Muscle of arm (tissue), 12 donors: Measurements from ENCODE around the gene AP1M1. TPM values are rescaled to one million over a fixed set of nuclear protein-coding genes. Genes with fewer than 3 reads are reported as not detected.
"Not testable (repeated sequence)": the region's sequence is repeated elsewhere in the genome, so short reads cannot be mapped to it uniquely, and the experiment has no call there.

Experiments
- DNase-seq: peaks from one replicate; pipeline ENCODE4 v3.0.0-alpha.2; 2013
- polyA plus RNA-seq, 12 donors: library from polyadenylated mRNA; unstranded; fragments of 120-200 nt; gene quantifications; one replicate each; pipeline ENCODE4 v1.2.1, GENCODE V29; 2013; ENCODE audit not compliant: insufficient read length in 12 of 12

Gene AP1M1
- polyA plus RNA-seq, 12 donors = 33.0 to 94.9 (median 41.2) TPM; not detected in 1

DNA sequence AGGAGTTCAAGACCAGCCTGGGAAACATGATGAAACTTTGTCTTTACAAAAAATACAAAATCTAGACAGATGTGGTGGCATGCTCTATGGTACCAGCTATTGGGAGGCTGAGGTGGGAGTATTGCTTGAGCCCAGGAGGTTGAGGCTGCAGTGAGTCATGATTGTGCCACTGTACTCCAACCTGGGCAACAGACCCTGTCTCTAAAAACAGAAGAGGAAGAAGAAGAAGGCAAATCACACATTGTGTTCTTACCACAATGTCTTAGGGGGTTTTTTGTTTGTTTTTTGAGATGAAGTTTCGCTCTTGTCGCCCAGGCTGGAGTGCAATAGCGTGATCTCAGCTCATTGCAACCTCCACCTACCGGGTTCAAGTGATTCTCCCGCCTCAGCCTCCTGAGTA, 18.8 kb upstream of the AP1M1 start:
- not testable (repeated sequence) for DNase-seq

DNA sequence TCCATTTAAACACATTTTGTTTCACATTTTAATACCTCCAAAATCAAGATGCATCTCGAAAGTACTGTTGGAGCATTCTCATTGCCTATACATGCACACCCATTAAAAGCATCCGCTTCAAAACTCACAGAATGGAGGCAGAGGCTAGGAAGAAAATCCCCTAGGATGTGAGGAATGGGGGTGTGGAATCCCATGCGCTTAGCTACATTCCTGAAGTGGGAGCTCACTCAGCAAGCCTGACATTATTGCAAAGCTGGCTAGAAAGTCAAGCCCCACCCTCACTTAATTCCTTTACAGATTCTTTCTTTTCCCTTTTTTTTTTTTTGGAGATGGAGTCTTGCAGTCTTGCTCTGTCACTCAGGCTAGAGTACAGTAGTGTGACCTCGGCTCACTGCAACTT, 17.1 kb upstream of the AP1M1 start:
- DNase-seq = peak; percentile 41

DNA sequence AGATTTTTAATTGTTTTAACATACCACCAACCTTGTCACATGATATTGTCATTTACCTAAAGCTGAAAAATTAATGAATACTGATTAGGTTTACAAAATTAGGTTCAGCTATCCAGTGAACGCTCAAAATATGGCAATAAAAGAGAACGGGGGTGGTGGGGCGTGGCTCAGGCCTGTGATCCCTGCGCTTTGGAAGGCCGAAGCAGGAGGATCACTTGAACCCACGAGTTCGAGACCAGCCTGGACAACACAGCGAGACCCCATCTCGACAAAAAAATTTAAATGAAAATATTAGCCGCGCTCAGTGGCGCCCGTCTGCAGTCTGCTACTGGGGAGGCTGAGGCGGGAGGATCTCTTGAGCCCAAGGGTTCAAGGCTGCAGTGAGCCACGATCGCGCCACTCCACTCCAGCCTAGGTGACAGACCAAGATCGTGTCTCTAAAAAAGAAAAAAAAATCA, 13.0 kb upstream of the AP1M1 start:
- no peak for DNase-seq

DNA sequence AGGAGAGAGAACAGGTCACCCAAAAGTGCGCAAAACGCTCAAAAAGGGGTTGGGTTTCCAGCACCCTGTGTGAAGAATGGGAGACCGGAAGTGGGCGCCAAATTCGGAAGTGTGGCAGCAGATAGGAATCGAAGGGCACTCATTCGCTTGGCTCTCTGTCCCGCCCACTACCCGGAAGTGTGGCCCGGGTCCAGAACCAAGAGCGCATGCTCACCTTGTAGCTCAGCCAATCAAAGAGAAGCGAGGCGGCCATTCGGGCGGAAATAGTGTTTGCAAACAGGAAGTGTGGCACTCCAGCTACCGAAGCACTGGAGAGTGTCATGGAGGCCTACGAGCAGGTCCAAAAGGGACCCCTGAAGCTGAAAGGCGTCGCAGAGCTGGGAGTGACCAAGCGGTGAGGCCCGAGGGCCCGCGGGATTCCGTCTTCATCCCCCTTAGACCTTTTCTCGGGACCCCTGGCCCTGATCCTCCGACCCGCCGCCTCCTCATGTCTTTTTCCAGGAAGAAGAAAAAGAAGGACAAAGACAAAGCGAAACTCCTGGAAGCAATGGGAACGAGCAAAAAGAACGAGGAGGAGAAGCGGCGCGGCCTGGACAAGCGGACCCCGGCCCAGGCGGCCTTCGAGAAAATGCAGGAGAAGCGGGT, 12.5 kb upstream of the AP1M1 start, which contains the start of gene FAM32A:
Gene FAM32A (plus strand): TSS at position 288 of the 645 bp plus-strand sequence. CDS start 33 bp downstream, at position 321.
- DNase-seq = peak; percentile 100

DNA sequence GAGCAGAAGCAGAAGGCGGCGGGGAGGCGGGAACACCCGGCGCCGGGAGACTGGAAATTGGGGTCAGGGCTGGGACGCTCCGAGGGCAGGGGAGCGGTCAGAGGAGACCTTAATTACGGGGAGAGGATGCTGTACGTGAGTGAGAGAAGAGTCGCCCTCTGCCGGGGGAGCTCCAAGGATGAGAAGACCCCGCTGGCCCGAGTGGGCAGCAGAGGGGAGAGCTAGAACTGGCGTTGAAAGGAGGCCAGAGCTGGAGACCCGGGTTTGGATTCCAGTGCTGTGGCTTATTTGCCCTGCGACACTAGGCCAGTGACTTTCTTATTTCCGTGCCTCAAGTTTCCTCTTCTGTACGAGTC, 12.0 kb upstream of the AP1M1 start:
- DNase-seq = peak; percentile 46

DNA sequence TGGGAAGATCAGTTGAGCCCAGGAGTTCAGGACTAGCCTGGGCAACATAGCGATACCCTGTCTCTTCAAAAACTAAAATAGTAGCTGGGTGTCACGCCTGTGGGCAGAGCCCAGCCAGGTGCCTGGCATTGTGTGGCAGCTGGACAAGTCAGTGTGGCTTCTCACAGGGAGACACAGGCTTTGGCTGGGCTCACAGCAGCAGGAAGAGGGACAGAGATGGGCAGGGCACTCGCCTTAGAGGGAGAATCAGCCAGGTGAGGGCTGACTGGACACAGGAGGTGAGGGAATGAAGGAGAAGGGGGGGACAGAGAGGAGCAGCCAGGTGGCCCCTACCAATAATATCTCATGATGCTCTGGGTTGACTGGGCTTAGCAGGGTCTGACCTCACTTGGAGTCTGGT, 9.2 kb upstream of the AP1M1 start:
- DNase-seq = no peak

DNA sequence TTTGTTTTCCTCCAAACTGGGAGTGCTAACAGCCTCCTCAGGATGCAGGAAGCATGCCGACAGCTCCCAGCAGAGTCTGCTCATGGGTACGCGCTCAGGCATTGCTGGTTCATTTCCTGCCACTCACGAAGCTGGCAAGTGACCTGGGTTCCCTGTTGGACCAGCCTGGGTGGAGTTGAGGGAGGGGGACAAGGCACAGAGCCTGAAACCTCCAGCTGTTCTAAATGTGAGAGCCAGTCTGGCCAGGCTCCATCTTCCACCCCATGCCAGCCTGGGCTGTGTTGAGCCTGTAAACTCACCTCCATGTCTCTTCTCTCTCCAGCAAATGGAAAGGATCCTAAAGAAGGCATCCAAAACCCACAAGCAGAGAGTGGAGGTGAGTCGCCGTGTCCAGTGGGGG, 7.5 kb upstream of the AP1M1 start:
- no peak for DNase-seq

DNA sequence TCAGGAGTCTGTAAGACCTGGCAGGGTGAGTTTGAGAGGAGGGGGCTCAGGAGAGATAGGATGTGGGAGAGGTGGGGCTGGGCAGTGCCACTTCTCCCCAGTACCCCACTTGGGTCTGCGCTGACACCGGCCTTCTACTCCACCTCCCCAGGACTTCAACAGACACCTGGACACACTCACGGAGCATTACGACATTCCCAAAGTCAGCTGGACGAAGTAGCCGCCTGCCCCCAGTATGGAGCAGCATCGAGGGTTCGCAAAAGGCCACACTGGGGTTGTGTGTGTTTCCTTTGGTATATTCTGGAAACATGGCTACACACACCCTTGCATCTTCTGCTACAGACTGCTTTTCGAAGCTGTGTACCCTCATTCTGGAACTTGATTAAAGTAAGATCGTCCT, 7.0 kb upstream of the AP1M1 start:
- no peak for DNase-seq

DNA sequence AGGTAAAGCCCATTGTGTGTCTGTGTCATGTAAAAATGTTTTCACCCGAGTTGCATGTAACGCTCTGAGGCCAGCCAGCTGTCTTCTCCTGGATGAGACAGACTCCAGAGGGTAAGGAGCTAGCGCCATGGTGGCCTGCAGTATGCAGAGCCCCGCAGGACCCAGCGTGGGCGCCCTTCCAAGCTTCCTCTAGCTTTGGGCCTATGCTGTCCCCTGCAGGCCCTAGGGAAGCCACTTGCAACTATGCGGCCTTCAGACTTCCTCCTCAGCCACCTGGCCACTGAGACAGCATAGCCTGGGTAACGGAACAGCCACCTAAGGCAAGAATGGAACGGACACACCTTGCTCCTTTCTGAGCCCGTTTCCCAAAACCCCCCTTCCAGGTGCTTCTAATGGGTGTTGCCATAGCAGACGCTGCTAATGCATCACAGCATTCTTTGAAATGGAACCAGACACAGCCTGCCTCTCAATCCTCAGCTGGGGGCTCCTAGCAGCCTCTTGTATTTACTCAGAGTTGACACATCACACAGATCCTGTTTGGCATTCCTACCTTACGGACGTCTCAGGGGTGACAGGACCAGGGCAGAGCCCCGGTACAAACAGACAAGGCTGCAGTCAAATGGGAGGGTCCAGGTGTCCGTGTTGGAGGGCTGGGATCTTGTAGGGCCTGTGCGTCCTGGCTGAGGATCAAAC, 6.3 kb upstream of the AP1M1 start:
- no peak for DNase-seq

DNA sequence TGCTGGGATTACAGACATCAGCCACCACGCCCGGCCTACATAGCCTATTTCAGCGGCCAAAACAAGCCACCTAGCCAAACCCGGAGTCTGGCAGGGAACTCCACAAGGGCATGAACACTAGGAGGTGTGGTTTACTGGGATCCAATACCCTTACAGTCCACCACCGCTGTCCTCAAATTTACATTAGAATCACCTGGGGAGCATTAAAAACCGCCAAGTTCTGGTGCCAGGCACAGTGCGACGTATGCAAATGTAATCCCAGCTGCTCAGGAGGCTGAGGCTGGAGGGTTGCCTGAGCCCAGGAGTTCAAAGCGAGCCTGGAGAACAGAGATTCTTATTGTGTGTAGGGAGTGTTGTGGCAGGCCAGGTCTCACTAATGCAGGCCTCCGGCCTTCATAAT, 4.2 kb upstream of the AP1M1 start:
- DNase-seq = no peak

DNA sequence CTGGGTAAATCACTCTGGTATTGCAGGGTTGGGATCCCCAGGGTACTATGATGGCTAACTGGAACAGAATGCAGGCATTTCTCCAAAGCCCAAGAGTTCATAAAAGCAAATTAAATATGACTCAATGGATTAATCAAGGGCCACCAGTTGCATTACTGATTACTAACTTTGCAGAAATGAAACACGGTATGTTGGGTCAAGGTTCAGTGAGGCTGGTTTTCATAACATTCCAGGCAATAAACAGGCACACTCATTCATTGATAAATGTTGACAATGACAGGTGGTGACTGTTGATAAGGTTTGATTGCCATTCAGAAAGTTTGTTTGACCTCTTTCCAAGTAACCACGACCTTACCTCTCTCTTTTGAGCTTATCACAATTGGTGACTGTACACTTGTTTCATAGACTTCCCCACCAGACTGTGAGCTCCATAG, 506 bp upstream of the AP1M1 start:
- DNase-seq = no peak

DNA sequence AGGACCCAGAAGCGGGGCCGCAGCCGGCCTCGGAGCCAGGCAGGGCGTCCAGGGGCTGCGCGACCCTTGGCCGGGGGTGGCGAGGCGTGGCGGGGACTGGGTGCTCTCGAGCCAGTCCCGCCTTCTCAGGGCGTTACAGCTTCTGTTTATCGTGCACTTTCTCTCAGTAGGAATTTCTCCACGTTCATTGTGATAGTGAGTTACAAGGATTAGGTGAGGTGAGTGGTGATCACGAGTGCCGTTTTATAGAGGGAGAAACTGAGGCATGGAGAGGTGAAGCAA, 600 bp downstream of the AP1M1 start:
- DNase-seq = no peak

DNA sequence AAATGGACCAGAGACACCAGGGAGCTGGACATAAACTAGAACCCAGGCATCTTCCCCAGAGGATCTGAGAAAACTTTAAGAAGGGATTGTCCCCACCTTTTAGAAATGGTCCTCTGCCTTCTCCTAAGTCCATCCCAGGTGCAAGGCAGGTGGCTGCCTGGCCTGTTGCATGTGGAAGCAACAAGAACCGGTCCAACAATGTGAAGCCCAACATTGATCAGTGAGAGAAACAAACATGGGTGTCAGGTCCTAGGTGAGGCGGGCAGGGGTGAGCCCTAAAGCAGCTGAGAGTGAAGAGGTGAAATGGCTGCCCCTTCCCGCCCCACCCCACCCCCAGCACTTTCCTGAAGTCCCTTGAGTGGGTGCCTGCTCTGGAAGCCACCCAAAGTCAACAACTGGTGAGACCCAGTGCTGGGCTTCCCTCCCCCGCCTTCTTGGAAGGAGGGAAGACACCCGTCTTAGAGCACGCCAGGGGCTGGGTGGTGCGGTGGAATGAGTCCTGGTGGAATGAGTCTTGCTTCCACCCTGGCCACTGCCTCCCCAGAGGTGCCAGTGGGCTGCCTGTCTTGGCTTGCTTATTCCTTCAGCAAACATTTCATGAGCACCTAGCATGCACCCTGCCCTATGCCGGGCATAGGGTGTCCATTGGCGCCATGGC, 1.7 kb downstream of the AP1M1 start:
- no peak for DNase-seq

DNA sequence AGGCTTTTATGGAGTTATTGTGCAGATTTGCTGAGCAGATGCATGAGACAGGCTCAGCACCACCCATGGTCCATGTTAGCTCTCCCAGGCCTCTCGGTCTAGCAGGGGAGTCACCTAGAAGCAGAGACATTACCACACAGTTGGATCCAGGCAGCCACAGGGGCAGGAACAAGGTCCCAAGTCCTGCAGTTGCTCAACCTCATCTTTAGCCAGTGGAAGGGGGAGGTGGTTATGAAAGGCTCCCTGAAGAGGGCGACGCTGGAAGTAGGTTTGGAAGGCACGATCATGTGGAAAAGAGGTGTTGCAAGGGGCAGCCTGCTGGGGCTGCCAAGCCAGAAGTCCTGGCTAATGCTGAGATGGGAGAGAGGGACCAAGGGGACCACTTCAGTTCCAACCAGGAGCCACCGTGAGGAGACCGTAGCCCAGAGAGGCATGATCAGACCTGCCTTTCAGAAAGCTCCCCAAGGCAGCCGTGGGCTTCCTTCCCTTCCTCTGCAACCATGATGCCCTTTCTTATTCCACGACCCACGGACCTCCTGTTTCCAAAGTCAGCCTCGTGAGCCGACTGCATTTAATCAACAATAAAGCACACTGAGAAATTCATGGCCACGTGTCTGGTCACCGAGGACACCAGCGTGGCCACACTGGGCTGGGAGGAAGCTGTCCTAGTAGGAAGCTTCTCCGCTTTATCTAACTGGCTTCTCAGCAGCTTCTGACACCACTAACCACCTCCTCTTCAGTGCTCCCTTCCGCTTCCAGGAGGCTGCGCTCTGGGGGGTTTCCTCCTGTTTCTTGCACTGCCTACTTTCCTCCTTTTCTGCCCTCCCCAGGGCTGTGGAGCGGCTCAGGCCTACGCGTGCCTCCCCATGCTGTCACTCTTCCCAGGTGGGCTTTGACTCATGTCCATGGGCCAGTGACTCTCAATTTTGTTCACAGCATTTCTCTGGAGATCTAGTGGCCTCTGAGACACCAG, 2.6 kb downstream of the AP1M1 start:
- no peak for DNase-seq

DNA sequence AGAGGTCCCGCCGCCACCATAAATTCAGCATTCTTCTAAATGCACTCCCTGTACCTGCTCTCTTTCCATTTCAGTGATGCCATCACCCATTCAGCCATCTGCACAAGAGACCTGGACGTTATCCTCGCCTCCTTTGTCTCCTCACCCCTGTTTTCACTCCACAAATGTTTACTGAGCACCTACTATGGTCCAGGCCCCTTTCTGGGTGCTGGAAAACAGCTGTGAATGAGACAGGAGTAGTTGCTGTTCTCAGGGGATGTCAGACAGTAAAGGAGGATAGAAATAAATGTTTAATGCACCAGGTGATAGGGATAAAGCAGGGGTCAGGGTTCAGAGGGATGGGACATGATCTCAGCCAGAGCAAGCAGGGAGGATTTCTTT, 3.3 kb downstream of the AP1M1 start:
- no peak for DNase-seq

DNA sequence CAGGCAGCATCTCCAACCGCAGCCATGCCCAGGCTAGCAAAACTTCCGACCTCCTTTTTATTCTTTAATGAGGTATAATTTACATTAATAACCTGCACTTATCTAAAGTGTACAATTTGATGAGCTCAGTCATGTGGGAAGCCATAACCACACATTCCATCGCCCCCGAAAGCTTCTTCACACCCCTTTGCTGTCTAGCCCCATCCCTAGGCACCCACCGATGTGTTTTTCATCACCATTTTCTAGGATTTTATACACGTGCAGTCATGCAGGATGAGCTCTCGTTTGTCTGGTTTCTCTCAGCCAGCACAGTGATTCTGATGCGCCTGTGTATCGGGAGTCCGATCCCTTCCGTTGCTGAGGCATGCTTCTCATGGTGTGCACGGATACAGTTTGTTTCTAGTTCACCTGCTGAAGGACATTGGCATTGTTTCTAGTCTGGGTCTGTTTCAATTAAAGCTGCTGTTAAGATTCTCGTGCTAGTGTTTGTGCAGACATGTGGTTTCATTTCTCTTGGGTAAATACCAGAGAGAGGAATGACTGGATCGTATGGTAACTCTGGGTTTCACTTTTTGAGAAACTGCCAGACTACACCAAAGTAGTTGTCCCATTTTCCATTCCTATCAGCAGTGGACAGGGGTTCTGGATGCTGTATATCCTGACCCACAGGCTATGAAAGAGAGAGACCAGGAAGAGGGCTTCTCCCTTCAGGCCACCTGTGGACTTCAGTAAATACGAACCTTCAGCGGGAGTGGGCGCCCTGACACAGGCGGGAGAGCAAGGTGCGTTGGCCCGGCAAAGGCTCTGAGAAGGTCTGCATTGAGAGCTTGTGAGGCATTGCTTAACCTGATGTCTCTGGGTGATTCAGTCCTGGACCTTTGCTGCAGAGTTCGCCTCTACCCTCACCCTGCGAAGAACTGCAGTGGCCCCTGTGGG, 4.9 kb downstream of the AP1M1 start:
- DNase-seq = no peak

DNA sequence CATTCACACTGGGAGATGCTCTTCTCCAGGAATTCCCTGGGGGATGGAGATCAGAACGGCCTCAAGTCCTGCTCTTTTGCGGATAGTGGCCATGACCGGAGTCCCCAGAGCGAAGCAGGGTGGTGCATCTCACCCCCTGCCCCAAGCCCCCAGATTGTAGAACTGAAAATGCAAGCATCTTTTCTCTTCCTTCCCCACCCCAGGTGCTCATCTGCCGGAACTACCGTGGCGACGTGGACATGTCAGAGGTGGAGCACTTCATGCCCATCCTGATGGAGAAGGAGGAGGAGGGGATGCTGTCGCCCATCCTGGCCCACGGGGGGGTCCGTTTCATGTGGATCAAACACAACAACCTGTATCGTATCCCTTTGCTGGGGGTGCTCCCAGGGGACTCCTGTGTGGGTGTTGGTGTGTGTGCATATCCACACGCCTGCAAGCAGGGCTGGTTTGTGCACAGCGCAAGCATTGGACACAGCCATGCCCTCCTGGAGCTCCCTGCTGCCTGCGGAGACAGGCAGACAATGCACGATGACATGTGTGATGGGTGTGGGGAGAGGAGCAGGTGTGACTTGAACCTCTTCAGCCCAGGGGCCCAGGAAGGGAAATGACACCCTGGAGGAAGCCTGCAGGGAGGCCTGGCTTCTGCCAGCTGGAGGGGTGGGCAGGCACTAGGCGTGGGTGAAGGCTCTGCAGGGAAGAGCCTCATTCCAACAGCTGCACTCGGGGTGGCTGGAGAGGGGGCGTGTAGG, 5.7 kb downstream of the AP1M1 start:
- no peak for DNase-seq

DNA sequence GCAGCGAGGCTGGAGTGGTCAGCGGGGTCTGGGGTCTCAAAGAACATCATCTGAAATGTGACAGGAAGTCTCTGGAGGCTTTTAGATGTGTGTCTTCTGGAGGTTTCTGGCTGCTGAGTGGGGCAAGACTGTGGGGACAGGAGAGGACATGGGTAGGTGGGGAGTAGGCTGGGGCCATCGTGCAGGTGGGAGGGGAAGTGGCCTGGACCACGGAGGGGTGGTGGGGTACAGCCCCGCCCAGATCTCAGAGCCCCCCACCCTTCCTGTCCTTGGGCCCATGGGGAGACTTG, 6.2 kb downstream of the AP1M1 start:
- no peak for DNase-seq

DNA sequence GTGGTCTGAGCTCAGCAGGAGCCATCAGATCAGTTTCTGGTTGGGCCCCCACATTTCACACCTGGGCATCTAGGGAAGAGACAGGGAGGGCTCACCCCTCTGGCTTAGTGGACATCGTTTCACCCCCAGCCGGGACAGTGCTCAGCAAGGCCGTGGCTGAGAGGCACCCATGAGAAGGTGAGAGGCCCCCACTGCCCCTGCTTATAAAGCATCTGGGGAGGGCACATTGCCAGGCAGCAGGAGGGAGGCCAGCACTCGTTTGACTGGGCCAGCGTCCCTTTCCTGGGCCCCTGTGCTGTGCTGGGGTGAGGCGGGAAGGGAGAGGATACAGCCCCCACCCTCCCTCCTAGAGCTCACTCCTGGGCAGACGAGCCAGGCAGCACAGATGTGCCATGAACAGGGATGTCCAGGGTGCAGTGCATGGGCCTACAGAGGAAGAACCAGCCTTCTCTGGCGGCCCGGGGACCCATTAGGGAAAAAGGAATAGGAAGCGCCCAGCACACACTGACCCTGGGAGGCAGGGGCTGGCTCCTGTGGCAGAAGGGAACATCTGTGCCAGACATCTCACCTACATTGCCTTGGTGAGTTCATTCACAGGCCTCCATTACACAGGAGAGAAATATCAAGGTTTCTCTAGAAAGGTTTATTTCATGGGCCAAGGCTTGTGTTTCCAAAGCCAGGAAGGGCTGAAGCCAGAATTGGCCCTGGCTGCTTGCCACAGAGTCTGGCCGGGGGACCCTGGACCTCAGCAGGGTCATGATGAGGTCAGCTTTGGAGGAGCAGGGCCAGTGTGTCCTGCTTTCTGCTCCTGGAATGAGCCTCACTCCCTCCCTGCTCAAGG, 7.7 kb downstream of the AP1M1 start:
- no peak for DNase-seq
